Smooth muscle cell of bladder (primary cell): ENCODE results near the gene BAIAP2L1. TPM values are rescaled to one million over a fixed set of nuclear protein-coding genes. Genes with fewer than 3 reads are reported as not detected.

ENCODE experiments used
- total RNA-seq: library from RNA; depleted of rRNA; stranded (reverse); fragments of >200 nt; gene quantifications from 2 replicates; pipeline ENCODE4 v1.2.3, GENCODE V29; 2014

Gene BAIAP2L1
- total RNA-seq = 1.3 and 1.4 TPM in 2 replicates

DNA sequence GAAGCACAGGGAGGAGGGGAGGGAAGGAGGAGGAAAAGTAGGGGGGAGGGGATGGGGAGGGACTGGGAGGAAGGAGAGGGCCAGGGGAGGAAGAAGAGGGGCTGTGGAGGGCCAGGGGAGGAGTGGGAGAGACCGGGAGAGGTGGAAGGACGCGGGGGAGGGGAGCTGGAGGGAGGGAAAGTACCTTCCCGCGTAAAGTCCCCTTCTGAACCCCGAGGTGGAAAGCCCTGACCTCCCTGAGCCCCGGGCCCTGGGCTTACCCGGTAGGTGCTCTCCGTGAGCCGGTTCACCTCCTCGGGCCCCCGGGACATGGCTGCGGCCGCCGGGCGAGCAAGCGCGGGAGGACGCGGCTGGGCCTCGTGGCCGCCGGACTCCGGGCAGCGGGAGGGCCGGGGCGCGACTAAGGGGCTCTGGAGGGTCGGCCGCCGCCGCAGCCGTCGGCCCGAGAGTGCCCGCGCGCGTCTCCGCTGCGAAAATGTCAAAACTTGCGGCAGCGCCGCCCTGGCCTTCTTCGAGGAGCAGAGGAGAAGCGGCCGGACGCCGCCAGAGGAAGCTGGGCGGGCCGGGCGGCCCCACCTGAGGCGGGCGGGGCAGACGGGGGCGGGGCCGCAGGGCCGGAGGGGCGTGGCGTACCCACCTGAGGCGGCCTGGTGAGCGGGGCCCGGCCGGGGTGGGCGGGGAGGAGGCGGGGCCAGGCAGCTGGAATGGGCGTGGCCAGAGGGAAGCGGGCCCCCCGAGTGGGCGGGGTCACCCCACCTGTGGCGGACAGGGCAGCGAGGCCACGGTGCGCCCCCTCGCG, at the start of gene BAIAP2L1:
TSS of gene BAIAP2L1 (minus strand) at position 549 of the 799 bp plus-strand sequence. CDS start at position 311, 238 bp downstream.

GRCh38 chr7:98280791-98281756, 119.8 kb downstream of the BAIAP2L1 start, which contains the start of gene BRI3:
TSS of gene BRI3 (plus strand) at chr7:98281686. CDS start at chr7:98281796, 110 bp downstream.

DNA sequence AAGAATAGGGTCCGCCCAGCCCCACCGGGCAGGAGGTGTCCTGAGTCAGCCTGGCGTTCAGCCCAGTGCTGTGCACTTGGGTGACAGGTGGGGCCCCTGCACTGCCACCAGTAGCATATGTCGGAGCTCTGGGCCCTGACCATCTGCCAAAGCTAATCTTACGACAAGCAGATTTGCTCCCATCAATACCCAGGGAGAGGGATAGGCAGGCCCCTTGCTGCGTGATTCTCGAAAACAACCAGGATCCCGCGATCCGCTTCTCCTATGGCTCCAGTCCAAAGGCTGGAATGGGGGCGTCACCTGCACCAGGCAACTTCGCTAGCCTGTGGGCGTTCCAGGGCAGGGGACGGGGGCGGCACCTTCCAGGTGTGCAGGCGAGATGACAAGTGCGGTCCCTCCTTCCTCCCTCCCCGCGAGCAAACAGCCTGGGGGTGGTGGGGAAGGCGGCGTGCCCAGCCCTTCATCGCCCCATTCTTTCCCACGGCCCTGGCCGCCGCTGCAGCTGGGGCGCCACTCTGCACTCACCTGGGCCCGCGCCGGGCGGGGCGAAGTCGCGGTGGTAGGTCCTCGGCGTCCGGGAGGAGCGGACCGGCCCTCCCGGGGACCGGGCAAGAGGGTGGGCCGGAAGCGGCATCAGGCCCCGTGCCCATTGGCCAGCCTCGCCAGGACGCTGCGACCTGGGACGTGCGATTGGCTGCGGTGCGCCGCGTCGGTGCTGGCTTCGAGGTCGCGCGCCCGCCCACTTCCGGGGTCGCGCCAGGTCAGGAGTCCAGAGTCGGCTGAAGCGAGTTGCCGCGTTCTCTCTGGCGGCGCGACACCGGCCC, 149.1 kb downstream of the BAIAP2L1 start, which contains the start of gene TECPR1:
TSS of gene TECPR1 (minus strand) at position 632 of the 824 bp plus-strand sequence. CDS start 6,086 bp downstream, outside the sequence.

Other genes with a start within 250 kb of the BAIAP2L1 start
- 0.37 TPM in 1 of 2 replicates, not detected in the other for gene BHLHA15, start 189.7 kb downstream of the BAIAP2L1 start, total RNA-seq
- gene TECPR1, start 148.9 kb downstream of the BAIAP2L1 start, total RNA-seq = 15.9 and 22.6 TPM in 2 replicates
- gene BRI3, start 119.4 kb downstream of the BAIAP2L1 start, total RNA-seq = 60.3 and 145 TPM in 2 replicates
- gene NPTX2, start 216.2 kb upstream of the BAIAP2L1 start, total RNA-seq = 0.57 and 2.7 TPM in 2 replicates